Neural cell (in vitro differentiated cells): Measurements from ENCODE around the gene RFWD3. TPM values are rescaled to one million over a fixed set of nuclear protein-coding genes. Genes with fewer than 3 reads are reported as not detected.

Source experiments
- H2AFZ ChIP-seq: fragments of 200-600, 300-800 bp; sonication (generic), shearing (Covaris generic); 2 replicates; pipeline ENCODE4 v1.6.0; 2014; ENCODE audit warnings: low read depth, mild to moderate bottlenecking, antibody characterized with exemption, low read length, moderate library complexity
- H3F3A ChIP-seq: fragments of 200-600 bp; shearing (Covaris generic); 2 replicates; pipeline ENCODE4 v1.6.1; 2016; ENCODE audit warnings: mild to moderate bottlenecking, moderate library complexity, mixed read lengths, antibody characterized with exemption, low read length; ENCODE audit not compliant: insufficient read depth, poor library complexity, severe bottlenecking
- H3K27ac ChIP-seq: fragments of 200-600, 300-800 bp; sonication (generic), shearing (Covaris generic); 2 replicates; pipeline ENCODE4 v1.5.1; 2014; ENCODE audit warnings: mild to moderate bottlenecking, low read length, moderate library complexity
- H3K27me3 ChIP-seq: fragments of 300-800, 200-600 bp; sonication (generic), shearing (Covaris generic); 2 replicates; pipeline ENCODE4 v1.6.0; 2014; ENCODE audit warnings: mild to moderate bottlenecking, low read depth, low read length, moderate library complexity; ENCODE audit not compliant: insufficient read depth
- H3K36me3 ChIP-seq: fragments of 300-800, 200-600 bp; sonication (generic), shearing (Covaris generic); 2 replicates; pipeline ENCODE4 v1.5.1; 2014; ENCODE audit warnings: mild to moderate bottlenecking, antibody characterized with exemption, low read length, moderate library complexity; ENCODE audit not compliant: insufficient read depth
- H3K4me2 ChIP-seq: fragments of 300-800, 200-600 bp; sonication (generic), shearing (Covaris generic); 2 replicates; pipeline ENCODE4 v1.6.0; 2014; ENCODE audit warnings: mild to moderate bottlenecking, low read length
- H3K4me3 ChIP-seq: fragments of 300-800, 200-600 bp; sonication (generic), shearing (Covaris generic); 2 replicates; pipeline ENCODE4 v1.5.1; 2014; ENCODE audit warnings: mild to moderate bottlenecking, low read length, moderate library complexity
- H3K79me2 ChIP-seq: fragments of 200-600 bp; shearing (Covaris generic); replicated peaks from 2 replicates; pipeline ENCODE4 v1.6.0; 2014; ENCODE audit warnings: mild to moderate bottlenecking, low read length, moderate library complexity; ENCODE audit not compliant: insufficient read depth
- H3K9ac ChIP-seq: fragments of 300-800, 200-600 bp; sonication (generic), shearing (Covaris generic); 2 replicates; pipeline ENCODE4 v1.6.1; 2016; ENCODE audit warnings: mild to moderate bottlenecking, low read length, mixed read lengths
- H3K9me2 ChIP-seq: fragments of 200-600 bp; shearing (Covaris generic); 2 replicates; pipeline ENCODE4 v1.6.1; 2016; ENCODE audit warnings: mild to moderate bottlenecking, low read length, mixed read lengths; ENCODE audit not compliant: insufficient read depth
- H3K9me3 ChIP-seq: fragments of 200-600, 300-800 bp; sonication (generic), shearing (Covaris generic); 2 replicates; pipeline ENCODE4 v1.6.1; 2016; ENCODE audit warnings: mild to moderate bottlenecking, mixed run types, low read length, moderate library complexity, mixed read lengths
- H4K20me1 ChIP-seq: fragments of 200-600 bp; shearing (Covaris generic); 2 replicates; pipeline ENCODE4 v1.6.1; 2016; ENCODE audit warnings: mild to moderate bottlenecking, mixed run types; ENCODE audit not compliant: insufficient read depth
- EP300 ChIP-seq: fragments of 450-650 bp; conservative IDR thresholded peaks from 2 replicates; pipeline ENCODE4 v1.6.1; 2014; ENCODE audit warnings: antibody characterized with exemption, mild to moderate bottlenecking, moderate library complexity; ENCODE audit not compliant: poor library complexity, severe bottlenecking
- EZH2 ChIP-seq: fragments of 200-600, 300-800 bp; shearing (Covaris generic), sonication (generic); IDR thresholded peaks from 2 replicates; pipeline ENCODE4 v1.6.1; 2014; ENCODE audit warnings: antibody characterized with exemption, low read length, borderline replicate concordance, mild to moderate bottlenecking; ENCODE audit not compliant: insufficient read depth, poor library complexity, severe bottlenecking
- MXI1 ChIP-seq: fragments of 450-650 bp; conservative IDR thresholded peaks from 2 replicates; pipeline ENCODE4 v1.6.1; 2014; ENCODE audit warnings: antibody characterized with exemption, mild to moderate bottlenecking; ENCODE audit not compliant: poor library complexity, severe bottlenecking
- POLR2AphosphoS5 ChIP-seq: IDR thresholded peaks from 2 replicates; pipeline ENCODE4 v1.6.1; 2012
- RAD21 ChIP-seq: fragments of 450-650 bp; conservative IDR thresholded peaks from 2 replicates; pipeline ENCODE4 v1.6.1; 2014; ENCODE audit warnings: antibody characterized with exemption, mild to moderate bottlenecking, moderate library complexity
- SMC3 ChIP-seq: fragments of 450-650 bp; conservative IDR thresholded peaks from 2 replicates; pipeline ENCODE4 v1.6.1; 2014; ENCODE audit warnings: antibody characterized with exemption, mild to moderate bottlenecking, moderate library complexity; ENCODE audit not compliant: poor library complexity
- TAF1 ChIP-seq: IDR thresholded peaks from 2 replicates; pipeline ENCODE4 v1.6.1; 2012; ENCODE audit warnings: low read depth
- polyA plus RNA-seq: library from polyadenylated mRNA; depleted of rRNA; stranded (reverse); fragments of >200 nt; gene quantifications from 2 replicates; pipeline ENCODE4 v1.2.3, GENCODE V29; 2014
- TF ChIP-seq, protein P1 (sequence below): IDR thresholded peaks from 2 replicates; pipeline ENCODE4 v1.6.1; 2012; ENCODE audit warnings: borderline replicate concordance
- TF ChIP-seq, protein P2 (sequence below): fragments of 450-650 bp; IDR thresholded peaks from 2 replicates; pipeline ENCODE4 v1.5.1; 2014; ENCODE audit warnings: antibody characterized with exemption, mild to moderate bottlenecking, moderate library complexity; ENCODE audit not compliant: poor library complexity, severe bottlenecking

RFWD3 gene
- polyA plus RNA-seq, 1 donor from 2014 or later: 10.7 TPM

DNA sequence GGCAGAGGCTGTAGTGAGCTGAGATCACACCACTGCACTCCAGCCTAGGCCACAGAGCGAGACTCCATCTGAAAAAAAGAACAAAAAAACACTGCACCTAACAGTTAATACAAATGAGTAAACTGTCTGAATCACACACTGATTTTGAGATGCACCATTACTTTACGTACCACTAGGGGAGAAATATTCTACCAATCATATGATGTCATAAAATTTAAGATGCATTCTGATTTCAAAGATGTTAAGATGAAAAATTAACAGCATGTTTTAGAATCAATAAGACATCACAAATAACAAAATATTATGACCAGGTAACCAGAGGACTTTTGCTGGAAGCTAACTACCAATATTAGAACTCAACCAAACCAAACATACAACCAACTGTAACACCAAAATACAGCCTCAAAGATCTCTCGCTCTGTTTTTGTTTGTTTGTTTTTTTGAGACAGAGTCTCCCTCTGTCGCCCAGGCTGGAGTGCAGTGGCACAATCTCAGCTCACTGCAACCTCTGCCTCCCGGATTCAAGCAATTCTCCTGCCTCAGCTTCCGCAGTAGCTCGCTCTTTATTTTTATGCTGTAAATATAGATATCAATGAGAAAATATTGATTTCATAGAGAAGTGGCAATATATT is 91.4 kb downstream of the RFWD3 start:
- H3K27ac ChIP-seq: no peak overlapping the region
- no peak overlapping the region for H3K4me3 ChIP-seq
- no peaks in the 10 kb centered on the region for H4K20me1 ChIP-seq
- H3K36me3 ChIP-seq: no peaks in the 10 kb centered on the region
- H3K79me2 ChIP-seq: peaks cover 45% of the 10 kb centered on the region
- no peaks in the 10 kb centered on the region for H3F3A ChIP-seq
- no peak overlapping the region for H3K9ac ChIP-seq
- no peaks in the 10 kb centered on the region for H3K27me3 ChIP-seq
- H3K4me2 ChIP-seq: no peak overlapping the region
- no peaks in the 10 kb centered on the region for H3K9me3 ChIP-seq
- no peak overlapping the region for H2AFZ ChIP-seq
- TF ChIP-seq, protein P1, sequence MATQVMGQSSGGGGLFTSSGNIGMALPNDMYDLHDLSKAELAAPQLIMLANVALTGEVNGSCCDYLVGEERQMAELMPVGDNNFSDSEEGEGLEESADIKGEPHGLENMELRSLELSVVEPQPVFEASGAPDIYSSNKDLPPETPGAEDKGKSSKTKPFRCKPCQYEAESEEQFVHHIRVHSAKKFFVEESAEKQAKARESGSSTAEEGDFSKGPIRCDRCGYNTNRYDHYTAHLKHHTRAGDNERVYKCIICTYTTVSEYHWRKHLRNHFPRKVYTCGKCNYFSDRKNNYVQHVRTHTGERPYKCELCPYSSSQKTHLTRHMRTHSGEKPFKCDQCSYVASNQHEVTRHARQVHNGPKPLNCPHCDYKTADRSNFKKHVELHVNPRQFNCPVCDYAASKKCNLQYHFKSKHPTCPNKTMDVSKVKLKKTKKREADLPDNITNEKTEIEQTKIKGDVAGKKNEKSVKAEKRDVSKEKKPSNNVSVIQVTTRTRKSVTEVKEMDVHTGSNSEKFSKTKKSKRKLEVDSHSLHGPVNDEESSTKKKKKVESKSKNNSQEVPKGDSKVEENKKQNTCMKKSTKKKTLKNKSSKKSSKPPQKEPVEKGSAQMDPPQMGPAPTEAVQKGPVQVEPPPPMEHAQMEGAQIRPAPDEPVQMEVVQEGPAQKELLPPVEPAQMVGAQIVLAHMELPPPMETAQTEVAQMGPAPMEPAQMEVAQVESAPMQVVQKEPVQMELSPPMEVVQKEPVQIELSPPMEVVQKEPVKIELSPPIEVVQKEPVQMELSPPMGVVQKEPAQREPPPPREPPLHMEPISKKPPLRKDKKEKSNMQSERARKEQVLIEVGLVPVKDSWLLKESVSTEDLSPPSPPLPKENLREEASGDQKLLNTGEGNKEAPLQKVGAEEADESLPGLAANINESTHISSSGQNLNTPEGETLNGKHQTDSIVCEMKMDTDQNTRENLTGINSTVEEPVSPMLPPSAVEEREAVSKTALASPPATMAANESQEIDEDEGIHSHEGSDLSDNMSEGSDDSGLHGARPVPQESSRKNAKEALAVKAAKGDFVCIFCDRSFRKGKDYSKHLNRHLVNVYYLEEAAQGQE: no peak
- TF ChIP-seq RAD21 (no peak), TAF1 (no peak), POLR2AphosphoS5 (no peak), EP300 (no peak), SMC3 (no peak), MXI1 (no peak), EZH2 (no peak)
- TF ChIP-seq, protein P2, sequence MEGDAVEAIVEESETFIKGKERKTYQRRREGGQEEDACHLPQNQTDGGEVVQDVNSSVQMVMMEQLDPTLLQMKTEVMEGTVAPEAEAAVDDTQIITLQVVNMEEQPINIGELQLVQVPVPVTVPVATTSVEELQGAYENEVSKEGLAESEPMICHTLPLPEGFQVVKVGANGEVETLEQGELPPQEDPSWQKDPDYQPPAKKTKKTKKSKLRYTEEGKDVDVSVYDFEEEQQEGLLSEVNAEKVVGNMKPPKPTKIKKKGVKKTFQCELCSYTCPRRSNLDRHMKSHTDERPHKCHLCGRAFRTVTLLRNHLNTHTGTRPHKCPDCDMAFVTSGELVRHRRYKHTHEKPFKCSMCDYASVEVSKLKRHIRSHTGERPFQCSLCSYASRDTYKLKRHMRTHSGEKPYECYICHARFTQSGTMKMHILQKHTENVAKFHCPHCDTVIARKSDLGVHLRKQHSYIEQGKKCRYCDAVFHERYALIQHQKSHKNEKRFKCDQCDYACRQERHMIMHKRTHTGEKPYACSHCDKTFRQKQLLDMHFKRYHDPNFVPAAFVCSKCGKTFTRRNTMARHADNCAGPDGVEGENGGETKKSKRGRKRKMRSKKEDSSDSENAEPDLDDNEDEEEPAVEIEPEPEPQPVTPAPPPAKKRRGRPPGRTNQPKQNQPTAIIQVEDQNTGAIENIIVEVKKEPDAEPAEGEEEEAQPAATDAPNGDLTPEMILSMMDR: no peak
- H3K9me2 ChIP-seq: no peaks in the 10 kb centered on the region

DNA sequence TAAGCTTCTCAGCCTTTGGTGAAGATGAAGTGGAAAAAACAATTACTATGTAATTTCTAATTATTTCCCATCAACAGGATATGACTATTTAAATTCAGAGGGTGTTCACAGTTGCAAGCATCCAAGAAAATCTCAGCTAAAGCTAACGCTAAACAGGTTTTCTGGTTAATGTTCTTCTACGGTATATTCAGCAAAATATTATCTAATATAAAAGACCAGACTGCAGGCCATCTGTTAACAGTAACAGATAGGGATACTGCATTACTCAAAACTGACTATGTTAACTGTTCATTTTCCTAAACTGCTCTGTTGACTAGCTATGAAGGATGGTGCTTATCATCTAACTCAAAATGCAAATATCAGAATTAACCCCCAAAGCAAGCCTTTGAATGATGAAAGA is 92.5 kb downstream of the RFWD3 start:
- no peak overlapping the region for H3K9ac ChIP-seq
- TF ChIP-seq MXI1: no peak
- H3K79me2 ChIP-seq: peaks cover 46% of the 10 kb centered on the region
- H3K4me2 ChIP-seq: no peak overlapping the region
- no peak overlapping the region for H2AFZ ChIP-seq
- no peaks in the 10 kb centered on the region for H3K9me3 ChIP-seq
- no peak overlapping the region for H3K27ac ChIP-seq
- no peaks in the 10 kb centered on the region for H3K27me3 ChIP-seq
- no peaks in the 10 kb centered on the region for H3K36me3 ChIP-seq
- H3K9me2 ChIP-seq: no peaks in the 10 kb centered on the region
- H3F3A ChIP-seq: no peaks in the 10 kb centered on the region
- no peaks in the 10 kb centered on the region for H4K20me1 ChIP-seq
- H3K4me3 ChIP-seq: no peak overlapping the region
